PC-3 (cell line): ENCODE data around the gene ADGRL4. TPM values are rescaled to one million over a fixed set of nuclear protein-coding genes. Genes with fewer than 3 reads are reported as not detected.

Experiments used
- ATAC-seq: fragments of 200-7000 bp; cut with Tn5 transposase; 2 replicates; pipeline ENCODE4 v1.9.1; 2020; ENCODE audit warnings: mild to moderate bottlenecking, moderate library complexity
- BruUV-seq: library from RNA; stranded (reverse); fragments of 400-500 nt; replicated peaks from 2 replicates; lab custom pipeline; 2021; lab: Mats Ljungman, UMichigan
- CTCF ChIA-PET: fragments of 300-600 bp; sonication (Branson Sonifier 250); formaldehyde crosslinking; loops from one replicate; lab custom pipeline; 2022; ENCODE audit warnings: antibody characterized with exemption; lab: Charles Lee
- POLR2A ChIA-PET: fragments of 300-600 bp; sonication (Branson Sonifier 250); formaldehyde crosslinking; loops from one replicate; lab custom pipeline; 2022; ENCODE audit warnings: antibody characterized with exemption; ENCODE audit not compliant: unreplicated experiment; lab: Charles Lee
- DNase-seq: peaks from one replicate; pipeline ENCODE4 v3.0.0-alpha.2; 2015
- H2AFZ ChIP-seq: fragments of 300-600 bp; sonication (generic); 2 replicates; pipeline ENCODE4 v1.6.0; 2016; ENCODE audit warnings: antibody characterized with exemption, low read length
- H3F3A ChIP-seq: fragments of 300-600 bp; sonication (generic); one replicate; pipeline ENCODE4 v1.6.0; 2017; ENCODE audit warnings: antibody characterized with exemption, low read length, control low read depth, mild to moderate bottlenecking; ENCODE audit not compliant: unreplicated experiment
- H3K27ac ChIP-seq: fragments of 300-600 bp; sonication (generic); 2 replicates; pipeline ENCODE4 v1.5.1; 2016; ENCODE audit warnings: mild to moderate bottlenecking, low read length
- H3K27me3 ChIP-seq: fragments of 300-600 bp; sonication (generic); 2 replicates; pipeline ENCODE4 v1.6.1; 2016; ENCODE audit warnings: low read length, mixed read lengths
- H3K36me3 ChIP-seq: fragments of 300-600 bp; sonication (generic); 2 replicates; pipeline ENCODE4 v1.6.1; 2016; ENCODE audit warnings: low read depth, mixed run types, low read length, mixed read lengths
- H3K4me1 ChIP-seq: fragments of 300-600 bp; sonication (generic); 2 replicates; pipeline ENCODE4 v1.5.1; 2016; ENCODE audit warnings: low read length; ENCODE audit not compliant: insufficient read depth
- H3K4me2 ChIP-seq: fragments of 300-600 bp; sonication (generic); 2 replicates; pipeline ENCODE4 v1.6.0; 2016; ENCODE audit warnings: low read length
- H3K4me3 ChIP-seq: fragments of 300-600 bp; sonication (generic); 2 replicates; pipeline ENCODE4 v1.5.1; 2016; ENCODE audit warnings: mild to moderate bottlenecking, low read length, mixed read lengths
- H3K79me2 ChIP-seq: fragments of 300-600 bp; sonication (generic); 2 replicates; pipeline ENCODE4 v1.6.1; 2017; ENCODE audit warnings: low read length, mixed read lengths
- H3K9ac ChIP-seq: fragments of 300-600 bp; sonication (generic); 2 replicates; pipeline ENCODE4 v1.6.0; 2016; ENCODE audit warnings: mild to moderate bottlenecking, low read length
- H3K9me2 ChIP-seq: fragments of 300-600 bp; sonication (generic); replicated peaks from 2 replicates; pipeline ENCODE4 v1.6.1; 2016; ENCODE audit warnings: mixed run types, low read length, mixed read lengths
- H3K9me3 ChIP-seq: fragments of 300-600 bp; sonication (generic); 2 replicates; pipeline ENCODE4 v1.6.1; 2016; ENCODE audit warnings: low read length, mixed read lengths
- H4K20me1 ChIP-seq: fragments of 300-600 bp; sonication (generic); 2 replicates; pipeline ENCODE4 v1.6.1; 2016; ENCODE audit warnings: low read length, mixed read lengths
- EZH2 ChIP-seq: fragments of 300-600 bp; sonication (generic); IDR thresholded peaks from one replicate; pipeline ENCODE4 v1.6.1; 2017; ENCODE audit warnings: antibody characterized with exemption, mild to moderate bottlenecking, low read length; ENCODE audit not compliant: unreplicated experiment
- EZH2phosphoT487 ChIP-seq: fragments of 300-600 bp; sonication (generic); IDR thresholded peaks from 2 replicates; pipeline ENCODE4 v1.6.1; 2018; ENCODE audit warnings: mild to moderate bottlenecking, antibody characterized with exemption, low read length, borderline replicate concordance
- intact Hi-C: fragments of 100-400 bp; cut with micrococcal nuclease; formaldehyde crosslinking; loops from 2 replicates; pipeline ENCODE4 v1.9.0; 2023
- total RNA-seq: library from RNA; depleted of rRNA; stranded (reverse); fragments of >200 nt; gene quantifications from 2 replicates; pipeline ENCODE4 v1.2.3, GENCODE V29; 2014
- TF ChIP-seq, protein P1 (sequence below): fragments of 300-600 bp; sonication (generic); conservative IDR thresholded peaks from 2 replicates; pipeline ENCODE4 v1.5.1; 2017; ENCODE audit warnings: antibody characterized with exemption, low read depth, mild to moderate bottlenecking, low read length

Gene ADGRL4
- total RNA-seq, 1 experiment from 2014 or later, result not detected

- intact Hi-C loops, result no loop called here
- Histone ChIP-seq H3K9me3 (no peaks in the 10 kb centered on the region), H3K9ac (no peak overlapping the region), H3K4me3 (no peak overlapping the region), H3K27ac (no peak overlapping the region), H3K27me3 (no peaks in the 10 kb centered on the region), H4K20me1 (no peaks in the 10 kb centered on the region), H3F3A (no peaks in the 10 kb centered on the region), H2AFZ (no peak overlapping the region), H3K36me3 (no peaks in the 10 kb centered on the region), H3K9me2 (no peaks in the 10 kb centered on the region), H3K4me2 (no peak overlapping the region), H3K79me2 (no peaks in the 10 kb centered on the region), H3K4me1 (peaks cover 17% of the 10 kb centered on the region)
- TF ChIP-seq EZH2, result no peak
- TF ChIP-seq, protein P1, sequence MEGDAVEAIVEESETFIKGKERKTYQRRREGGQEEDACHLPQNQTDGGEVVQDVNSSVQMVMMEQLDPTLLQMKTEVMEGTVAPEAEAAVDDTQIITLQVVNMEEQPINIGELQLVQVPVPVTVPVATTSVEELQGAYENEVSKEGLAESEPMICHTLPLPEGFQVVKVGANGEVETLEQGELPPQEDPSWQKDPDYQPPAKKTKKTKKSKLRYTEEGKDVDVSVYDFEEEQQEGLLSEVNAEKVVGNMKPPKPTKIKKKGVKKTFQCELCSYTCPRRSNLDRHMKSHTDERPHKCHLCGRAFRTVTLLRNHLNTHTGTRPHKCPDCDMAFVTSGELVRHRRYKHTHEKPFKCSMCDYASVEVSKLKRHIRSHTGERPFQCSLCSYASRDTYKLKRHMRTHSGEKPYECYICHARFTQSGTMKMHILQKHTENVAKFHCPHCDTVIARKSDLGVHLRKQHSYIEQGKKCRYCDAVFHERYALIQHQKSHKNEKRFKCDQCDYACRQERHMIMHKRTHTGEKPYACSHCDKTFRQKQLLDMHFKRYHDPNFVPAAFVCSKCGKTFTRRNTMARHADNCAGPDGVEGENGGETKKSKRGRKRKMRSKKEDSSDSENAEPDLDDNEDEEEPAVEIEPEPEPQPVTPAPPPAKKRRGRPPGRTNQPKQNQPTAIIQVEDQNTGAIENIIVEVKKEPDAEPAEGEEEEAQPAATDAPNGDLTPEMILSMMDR, result peak; percentile 32; the same call in 1 of the 2 replicates
- no TSS peak for BruUV-seq
- ATAC-seq, result no peak
- ChIA-PET POLR2A (no interaction called here), CTCF (no interaction called here)
- no peak for DNase-seq
Observed at GRCh38 chr1:79044974-79045650, 38.6 kb upstream of the ADGRL4 start.

DNA sequence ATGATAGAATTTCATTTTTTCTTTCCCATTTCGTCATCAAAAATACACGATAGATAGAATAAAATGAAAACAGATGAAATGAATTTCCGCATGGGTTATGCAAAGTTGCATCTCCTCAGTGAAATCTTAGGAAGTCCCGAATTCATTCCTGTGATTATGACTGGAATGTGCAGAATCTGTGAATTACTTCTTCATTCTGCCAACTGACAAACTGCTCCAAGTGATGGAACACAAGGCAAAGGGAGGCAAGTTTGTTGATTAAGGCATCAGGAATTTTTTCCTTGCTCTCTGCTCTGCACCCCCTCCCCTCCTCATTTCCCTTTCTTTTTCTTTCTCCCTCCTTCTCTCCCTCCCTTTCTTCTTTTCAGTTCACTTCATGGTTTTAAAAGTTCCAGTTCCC lies 37.0 kb upstream of the ADGRL4 start:
- Histone ChIP-seq H3F3A (no peaks in the 10 kb centered on the region), H2AFZ (no peak overlapping the region), H3K36me3 (no peaks in the 10 kb centered on the region), H3K4me2 (no peak overlapping the region), H3K4me1 (peaks cover 17% of the 10 kb centered on the region), H3K9me3 (no peaks in the 10 kb centered on the region), H4K20me1 (no peaks in the 10 kb centered on the region), H3K9me2 (no peaks in the 10 kb centered on the region), H3K79me2 (no peaks in the 10 kb centered on the region), H3K27ac (no peak overlapping the region), H3K9ac (no peak overlapping the region), H3K4me3 (no peak overlapping the region), H3K27me3 (no peaks in the 10 kb centered on the region)
- ATAC-seq (no peak), DNase-seq (no peak)
- intact Hi-C loops, result no loop called here
- no TSS peak for BruUV-seq
- ChIA-PET POLR2A (no interaction called here), CTCF (interaction anchor here (0.6 kb wide), 1 partner anchor 202 kb away, joined by 5 read pairs; no protein-coding TSS in a partner anchor)
- TF ChIP-seq EZH2phosphoT487 (no peak), EZH2 (no peak)
- TF ChIP-seq, protein P1, result no peak

DNA sequence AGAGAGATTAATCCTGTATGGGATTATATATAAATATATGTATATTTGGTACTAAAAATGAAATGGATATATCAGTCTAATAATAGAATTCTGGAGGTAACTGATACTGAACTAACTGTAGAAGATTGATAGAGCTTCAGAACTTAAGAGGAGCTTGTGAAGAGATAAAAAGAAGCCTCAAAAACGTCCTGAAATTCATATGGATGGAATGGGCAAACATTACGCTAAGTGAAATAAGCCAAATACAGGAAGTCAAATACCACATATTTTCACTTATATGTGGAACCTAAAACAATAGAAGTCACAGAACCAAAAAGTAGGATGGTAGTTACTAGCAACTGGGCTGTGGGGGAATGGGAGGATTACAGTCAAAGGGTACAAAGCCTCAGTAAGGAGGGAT lies 36.0 kb upstream of the ADGRL4 start:
- Histone ChIP-seq H3K79me2 (no peaks in the 10 kb centered on the region), H3K9ac (no peak overlapping the region), H3K27ac (peak overlapping the region; percentile 39), H3K4me2 (peak overlapping the region; percentile 45), H3K9me2 (no peaks in the 10 kb centered on the region), H3K27me3 (no peaks in the 10 kb centered on the region), H3K9me3 (0 out of 2 replicates have a peak, but pooled peaks cover 1% of the 10 kb centered on the region), H3F3A (no peaks in the 10 kb centered on the region), H3K4me1 (peaks cover 17% of the 10 kb centered on the region), H3K36me3 (no peaks in the 10 kb centered on the region), H2AFZ (no peak overlapping the region), H3K4me3 (no peak overlapping the region), H4K20me1 (no peaks in the 10 kb centered on the region)
- no TSS peak for BruUV-seq
- ChIA-PET CTCF (no interaction called here), POLR2A (interaction anchor here (0.6 kb wide), 1 partner anchor 159 kb away, joined by 4 read pairs; no protein-coding TSS in a partner anchor)
- no peak for TF ChIP-seq EZH2
- no peak for TF ChIP-seq EZH2phosphoT487
- TF ChIP-seq, protein P1, result no peak
- ATAC-seq (peak; percentile 63), DNase-seq (peak; percentile 21)
- intact Hi-C loops, result no loop called here
